GM21528 (cell line): ENCODE measurements around the gene TENT4A.

ENCODE experiments used
- ATAC-seq: cut with Tn5 transposase; IDR thresholded peaks from one replicate; pipeline ENCODE4 v1.9.1; 2021; ENCODE audit warnings: mild to moderate bottlenecking, moderate library complexity; ENCODE audit not compliant: unreplicated experiment, low FRiP score

TENT4A gene

DNA sequence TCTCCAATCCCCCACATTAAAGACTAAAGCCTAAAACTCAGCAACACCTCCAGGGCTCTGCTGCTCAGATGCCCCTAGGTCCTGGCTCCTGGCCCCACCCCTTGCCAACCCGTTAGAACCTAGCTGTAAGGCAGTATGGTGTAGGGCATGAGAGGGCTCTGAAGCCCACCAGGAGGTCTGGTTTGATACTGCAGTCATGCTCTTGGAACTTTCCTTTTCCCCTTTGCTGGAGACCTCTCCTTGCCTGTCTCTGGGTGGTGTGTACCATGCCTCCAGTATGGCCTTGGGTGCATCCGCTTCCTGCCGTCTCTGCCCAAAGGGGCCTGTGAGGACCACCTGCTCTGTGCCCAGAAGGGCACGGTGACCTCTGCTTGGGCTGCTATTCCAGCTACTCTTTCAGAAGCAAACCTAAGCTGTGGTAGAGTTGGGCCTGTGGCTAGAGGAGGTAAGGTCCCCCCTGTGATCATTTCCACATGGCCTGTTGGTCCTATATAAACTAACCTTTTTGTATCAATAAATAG is 3.5 kb downstream of the TENT4A start:
- ATAC-seq = no peak

DNA sequence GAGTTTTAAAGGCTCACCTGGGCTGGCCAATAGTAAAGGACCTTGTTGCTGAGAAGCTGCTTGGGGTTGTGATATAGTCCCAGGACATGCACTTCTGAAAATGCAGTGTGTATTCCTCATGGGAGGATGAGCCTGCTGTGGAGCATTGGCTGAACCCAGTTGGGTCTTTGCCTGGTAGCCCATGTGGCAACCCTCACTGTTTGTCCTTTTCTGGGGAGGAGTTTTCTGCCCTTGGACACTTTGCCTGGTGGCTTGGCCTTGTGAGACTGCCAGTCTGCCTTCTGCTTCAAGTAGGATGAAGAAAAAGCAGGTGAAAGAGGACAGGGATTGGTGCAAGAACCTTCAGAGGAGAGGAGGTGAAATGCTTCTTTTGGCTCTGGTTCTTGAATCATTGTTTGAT is 4.0 kb downstream of the TENT4A start:
- no peak for ATAC-seq

DNA sequence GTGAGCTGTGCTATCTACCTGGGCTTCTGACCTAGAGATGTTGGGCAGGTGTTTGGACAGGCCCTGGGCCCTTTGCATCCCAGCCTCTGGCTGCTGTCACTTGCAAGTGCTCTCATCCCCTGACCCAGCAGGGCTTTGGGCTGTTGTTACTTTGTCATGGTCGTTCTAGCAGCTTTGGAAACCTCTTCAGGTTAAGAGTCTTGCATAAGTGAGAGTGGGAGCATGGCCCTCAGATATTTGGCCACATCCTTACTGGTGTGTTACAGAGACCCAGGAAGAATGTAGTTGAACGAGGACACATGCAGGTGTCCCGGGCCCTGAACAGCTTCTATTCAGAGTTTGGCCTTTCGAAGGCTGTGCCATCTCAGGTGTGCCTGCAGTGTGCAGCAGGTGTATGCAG is 4.5 kb downstream of the TENT4A start:
- ATAC-seq = no peak

DNA sequence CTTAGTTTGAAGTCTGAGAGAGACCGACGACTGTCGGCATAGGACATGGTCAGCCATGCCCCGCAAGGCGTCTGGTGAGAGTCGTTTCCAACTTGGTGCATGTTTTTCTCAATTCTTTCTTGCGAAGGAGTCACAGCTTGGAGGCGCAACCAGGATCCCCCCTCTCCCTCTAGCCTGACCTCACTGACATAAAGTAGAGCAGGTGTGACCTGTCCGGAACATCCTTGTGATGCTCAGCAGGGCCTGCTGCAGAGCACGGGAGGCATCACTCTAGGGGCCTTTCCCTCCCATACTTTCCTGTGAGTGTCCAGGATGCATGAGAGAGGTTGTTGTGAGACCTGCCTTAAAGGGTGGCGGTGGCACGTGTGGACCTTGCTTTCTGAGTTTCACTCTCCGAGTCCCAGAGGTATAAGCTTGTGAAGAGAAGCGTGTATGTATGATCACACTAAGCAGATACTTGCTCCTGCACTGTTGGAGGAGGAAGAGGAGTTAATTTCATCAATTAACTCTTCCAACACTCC is 5.0 kb downstream of the TENT4A start:
- no peak for ATAC-seq

DNA sequence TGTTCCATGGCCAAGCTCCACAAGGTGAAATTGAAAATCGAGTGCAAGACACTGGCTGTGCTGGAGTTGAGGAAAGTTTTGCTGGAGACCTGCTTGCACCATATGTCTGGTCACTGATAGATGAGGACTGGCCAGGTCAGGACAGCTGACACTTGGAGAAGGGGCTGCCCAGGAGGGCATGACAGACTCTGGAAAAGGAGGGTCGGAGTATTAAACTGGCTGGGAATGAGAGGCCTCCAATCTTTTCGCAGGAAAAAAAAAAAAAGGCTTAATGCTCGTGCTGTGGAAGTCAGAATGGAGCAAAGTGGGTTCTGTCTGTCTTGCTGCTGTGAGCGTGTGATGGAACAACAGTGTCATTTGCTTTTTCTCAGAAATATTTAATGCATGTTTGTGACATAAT is 5.5 kb downstream of the TENT4A start:
- ATAC-seq = no peak

DNA sequence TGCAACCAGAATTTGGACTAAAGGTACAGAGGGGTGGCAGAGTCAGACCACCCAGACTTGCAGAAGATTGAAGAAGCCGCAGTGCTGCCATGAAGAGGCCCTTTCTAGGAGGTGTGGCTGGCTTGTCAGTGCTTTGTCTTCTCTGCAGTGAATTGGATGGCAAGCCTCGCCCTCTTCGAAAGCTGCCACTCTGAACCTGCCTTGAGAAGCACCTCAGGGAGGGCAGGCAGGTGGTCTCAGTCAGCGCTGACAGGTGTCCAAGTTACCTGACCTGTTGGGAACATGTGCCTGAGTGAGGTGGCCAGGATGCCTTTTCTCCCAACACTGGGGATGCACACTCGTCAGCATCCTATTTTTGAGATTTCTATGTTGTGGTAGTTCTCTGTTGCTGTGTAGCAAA is 6.2 kb downstream of the TENT4A start:
- ATAC-seq = no peak

DNA sequence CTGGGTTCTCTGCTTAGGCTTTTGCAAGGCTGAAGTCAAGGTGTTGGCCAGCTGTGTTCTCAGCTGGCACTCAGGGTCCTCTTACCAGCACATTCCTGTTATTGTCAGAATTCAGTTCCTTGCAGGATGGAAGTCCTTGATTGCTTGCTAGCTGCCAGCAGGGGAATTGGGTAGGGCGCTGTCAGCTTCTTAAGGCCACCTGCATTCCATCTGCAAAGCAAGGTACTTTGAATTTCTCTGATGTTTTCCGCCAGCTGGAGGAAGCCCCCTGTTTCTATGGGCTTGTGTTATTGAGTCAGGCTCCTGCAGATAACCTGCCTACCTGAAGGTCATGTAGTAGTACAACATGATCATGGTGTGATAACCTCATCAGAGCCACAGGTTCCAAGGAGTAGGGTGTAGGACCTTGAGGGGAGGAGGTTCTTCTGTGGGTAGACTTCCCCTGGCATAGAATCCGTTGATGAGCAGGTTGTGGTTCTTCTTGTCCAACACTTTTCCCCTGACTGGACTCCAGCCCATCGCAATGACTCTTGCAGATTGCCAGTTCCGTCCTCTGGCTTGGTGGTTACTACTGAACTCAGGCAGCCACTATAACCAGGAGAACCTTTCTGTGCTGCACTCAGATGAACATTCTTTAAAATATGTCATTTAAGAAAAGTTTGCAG is 6.8 kb downstream of the TENT4A start:
- ATAC-seq = no peak

DNA sequence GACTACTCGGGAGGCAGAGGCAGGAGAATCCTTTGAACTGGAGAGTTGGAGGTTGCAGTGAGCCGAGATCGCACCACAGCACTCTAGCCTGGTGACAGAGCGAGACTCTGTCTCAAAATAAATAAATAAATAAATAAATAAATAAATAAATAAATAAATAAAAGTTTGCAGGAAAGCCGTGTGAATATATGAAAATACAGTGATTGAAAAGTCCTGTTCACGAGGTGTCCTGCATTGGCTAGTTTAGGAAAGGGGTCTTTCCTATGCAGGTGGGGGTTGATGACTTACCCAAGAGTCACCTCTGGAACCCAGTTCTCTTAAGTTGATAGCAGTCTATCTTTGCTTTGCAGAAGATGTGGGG is 7.3 kb downstream of the TENT4A start:
- no peak for ATAC-seq

DNA sequence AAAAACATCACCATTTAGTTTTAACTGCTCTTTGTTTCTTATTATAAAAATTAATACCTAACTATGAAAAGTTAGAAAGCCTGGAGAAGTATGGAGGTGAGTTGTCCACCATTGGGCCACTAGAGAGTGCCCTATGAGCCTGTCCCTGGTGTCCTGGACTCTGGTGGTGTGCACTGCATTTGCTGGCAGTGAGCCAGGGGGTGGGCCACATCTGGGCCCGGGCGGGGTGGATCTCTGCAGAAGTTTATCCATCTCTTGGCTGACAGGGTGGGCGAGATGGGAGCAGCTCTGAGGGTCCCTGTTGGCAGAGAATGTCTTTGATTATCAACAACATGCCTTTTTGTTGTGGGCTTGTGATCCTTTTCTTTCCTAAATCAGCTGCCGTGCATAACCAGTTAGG is 8.2 kb downstream of the TENT4A start:
- ATAC-seq = no peak

DNA sequence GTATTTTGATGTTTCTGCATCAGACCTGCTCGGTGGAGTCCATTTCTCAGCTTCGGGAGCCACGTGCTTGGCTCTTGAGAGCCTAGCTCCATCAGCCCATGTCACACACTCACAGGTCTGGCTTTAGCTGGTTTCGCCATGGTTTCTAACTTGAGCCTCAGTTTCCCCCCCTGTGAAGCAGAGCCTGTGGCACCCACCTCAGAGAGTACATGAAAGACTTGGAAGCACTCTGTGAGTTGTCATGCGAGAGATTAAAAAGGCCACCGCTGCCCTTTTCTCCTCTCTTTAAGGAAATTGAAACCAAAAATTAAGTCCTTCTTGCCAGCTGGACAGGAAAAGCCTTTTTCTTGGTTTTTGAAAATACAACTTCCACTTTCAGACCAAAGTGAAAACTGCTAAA is 8.8 kb downstream of the TENT4A start:
- ATAC-seq = no peak

DNA sequence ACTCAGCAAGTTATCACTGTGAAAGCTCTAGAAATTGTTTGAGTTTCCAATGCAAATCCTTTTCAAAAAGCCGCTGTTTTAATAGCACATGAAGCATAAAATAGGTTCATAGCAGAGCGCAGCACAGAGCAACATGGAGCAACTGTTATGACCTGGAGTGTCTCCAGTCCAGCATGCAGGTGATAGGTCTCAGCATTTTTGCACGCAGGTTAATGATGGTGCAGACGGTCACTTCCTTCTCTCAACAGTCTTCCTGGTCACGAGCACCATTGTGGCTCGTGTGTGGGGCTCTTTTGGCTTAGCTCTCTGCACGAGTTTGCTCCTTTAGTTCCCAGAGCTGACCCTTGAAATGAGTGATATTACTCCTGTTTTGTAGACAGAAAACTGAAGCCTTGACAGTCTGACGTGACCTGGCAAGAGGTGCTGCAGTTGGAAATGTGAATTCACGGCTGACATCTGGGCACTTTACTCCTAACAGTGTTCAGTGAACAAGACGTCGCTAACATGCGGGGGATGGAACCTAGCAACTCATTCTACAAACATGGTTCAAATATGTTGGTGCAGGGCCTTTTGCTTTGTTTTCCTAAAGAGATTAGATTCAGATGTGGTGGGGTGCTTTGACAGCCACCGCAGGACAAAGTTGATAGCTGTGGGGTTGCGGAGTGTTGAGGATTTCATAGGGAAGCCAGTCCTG is 10.0 kb downstream of the TENT4A start:
- no peak for ATAC-seq

DNA sequence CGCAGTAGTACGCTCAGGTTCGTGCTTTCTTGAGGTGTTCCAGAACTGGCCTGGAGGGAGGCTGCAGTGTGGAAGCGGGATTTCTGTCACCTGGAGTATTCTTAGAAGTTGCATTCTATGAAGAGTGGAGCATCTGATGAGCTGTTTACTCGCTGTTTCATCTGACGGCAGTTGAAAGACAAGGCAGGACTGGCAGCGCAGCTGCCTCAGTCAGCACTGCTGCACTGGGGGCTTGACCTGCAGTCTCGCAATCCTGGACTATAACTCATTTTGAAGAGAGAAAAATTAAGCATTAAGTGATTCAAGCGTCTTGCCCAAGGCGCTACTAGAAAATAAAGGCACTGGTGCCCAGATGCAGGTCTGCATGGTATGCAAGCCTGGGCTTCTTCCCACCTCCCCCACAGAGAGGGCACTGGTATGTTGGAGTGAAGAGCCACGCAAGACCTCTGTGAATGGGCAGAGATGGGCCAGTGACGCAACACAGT is 10.6 kb downstream of the TENT4A start:
- ATAC-seq = no peak

DNA sequence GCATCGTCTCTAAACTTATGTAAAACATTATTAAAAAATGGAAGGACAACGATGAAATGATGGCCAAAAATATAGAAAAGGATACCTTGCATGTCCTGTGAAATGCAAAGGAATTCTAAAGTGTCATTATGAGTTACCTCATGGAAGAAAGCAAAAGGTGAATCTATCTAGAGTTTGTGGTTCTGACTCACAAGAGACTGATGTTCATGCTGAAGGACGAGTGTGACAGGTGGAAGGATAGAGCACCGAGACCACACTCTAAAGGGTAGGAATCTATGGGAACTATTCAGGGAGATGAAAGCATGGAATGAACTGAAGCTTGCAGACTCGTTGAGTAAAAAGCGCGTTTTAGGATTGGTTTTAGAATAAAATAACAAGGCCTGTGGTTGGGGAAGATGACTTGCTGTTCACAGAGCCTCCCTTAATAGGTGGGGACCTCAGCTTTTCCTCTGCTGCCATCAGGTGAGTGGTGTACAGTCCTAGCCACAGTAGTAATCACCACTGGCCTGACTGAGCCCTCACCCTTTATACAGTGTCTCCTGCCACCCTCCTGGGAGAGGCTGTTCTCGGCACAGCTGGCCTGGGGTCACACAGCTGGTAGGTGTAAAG is 11.2 kb downstream of the TENT4A start:
- ATAC-seq = no peak

DNA sequence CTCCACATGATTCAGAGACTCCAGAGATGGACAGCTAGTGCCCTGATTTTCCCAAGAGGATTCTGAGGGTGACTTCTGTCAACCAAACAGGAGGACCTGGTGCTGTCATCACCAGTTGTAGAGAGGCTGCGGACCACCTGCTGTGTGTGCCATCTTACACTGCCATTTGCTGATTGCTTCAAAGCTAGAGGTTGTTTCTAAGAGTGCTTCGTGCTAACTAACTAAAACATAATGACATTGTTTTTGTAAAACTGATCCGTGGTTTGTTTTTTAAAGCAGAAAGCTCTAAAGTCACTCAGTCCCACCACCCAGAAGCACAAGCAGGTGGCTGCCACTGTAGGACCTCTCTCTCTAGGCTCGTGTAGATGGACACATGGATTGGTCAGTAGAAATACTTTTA is 12.2 kb downstream of the TENT4A start:
- no peak for ATAC-seq

DNA sequence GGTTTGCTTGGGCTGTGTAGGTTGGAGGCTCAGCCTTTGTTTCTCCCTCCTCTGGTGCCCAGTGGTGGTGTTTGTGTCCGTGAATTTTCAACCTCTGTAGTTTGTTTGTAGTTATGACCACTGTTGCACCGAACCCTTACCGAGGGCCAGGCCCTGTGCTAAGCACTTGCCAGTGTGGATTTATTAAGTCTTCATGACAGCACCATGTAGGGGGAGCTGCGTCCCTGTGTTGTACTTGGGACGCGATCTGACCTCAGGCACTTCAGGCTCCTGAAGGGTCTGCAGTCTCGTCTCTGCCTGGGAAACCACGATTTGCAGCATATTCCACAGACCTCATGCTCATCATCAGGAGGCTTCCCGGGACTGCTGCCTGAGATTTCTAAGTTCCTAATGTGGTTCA is 12.8 kb downstream of the TENT4A start:
- ATAC-seq = no peak

DNA sequence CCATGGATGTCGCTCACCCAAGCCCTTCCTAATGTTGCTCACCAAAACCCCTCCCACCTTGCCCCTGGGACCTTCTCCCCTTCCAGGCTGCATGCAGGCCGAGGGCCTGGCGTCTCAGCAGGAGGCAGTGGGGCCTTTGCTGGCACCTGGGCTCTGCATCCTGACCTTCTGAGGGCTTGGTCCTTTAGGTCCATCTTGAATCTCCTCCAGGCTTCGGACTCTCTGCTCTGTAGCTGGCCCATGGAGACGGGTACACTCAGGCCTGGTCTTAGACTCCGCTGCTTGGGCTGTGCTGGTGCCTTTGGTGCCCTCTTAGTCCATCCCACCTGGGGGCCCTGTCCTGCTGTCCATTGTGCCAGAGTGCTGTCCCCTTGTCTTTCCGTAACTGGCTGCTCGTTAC is 14.0 kb downstream of the TENT4A start:
- no peak for ATAC-seq

DNA sequence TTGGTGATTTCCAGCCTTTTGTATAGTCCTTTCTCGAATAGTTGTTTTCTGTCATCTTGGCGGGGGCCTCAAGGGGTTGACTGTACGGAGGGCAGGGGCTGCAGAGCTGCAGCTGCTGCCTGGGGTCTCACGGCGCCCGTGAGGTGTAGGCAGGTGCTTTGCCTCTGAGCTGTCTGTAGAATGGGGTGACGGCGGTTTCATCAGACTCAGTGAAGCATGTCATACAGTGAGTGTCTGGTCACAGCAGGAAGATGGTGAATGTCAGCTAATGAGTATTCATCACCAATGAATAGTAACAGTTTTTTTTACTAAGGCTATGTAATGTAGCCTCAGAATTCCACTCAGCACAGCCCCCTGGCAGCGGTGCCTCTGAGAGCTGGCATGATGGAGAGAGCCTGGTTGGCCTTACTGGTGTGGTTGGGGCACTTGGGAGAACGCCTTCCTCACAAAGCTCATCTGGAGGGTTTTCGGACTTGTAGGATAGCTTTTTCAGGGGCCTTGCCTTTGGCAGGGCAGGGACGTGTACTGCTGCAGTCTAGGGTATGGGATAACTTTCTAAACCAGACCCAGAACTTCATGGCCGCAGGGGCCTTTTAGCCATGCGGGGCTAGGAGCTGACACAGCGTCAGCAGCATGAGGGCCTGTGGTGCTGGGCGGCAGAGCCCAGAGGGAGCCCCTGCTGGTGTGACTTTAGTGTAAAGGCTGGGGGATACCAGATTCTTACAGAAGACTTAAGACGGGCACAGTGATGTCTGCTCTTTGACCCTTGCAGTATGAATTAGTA is 15.0 kb downstream of the TENT4A start:
- ATAC-seq = peak; percentile 85

DNA sequence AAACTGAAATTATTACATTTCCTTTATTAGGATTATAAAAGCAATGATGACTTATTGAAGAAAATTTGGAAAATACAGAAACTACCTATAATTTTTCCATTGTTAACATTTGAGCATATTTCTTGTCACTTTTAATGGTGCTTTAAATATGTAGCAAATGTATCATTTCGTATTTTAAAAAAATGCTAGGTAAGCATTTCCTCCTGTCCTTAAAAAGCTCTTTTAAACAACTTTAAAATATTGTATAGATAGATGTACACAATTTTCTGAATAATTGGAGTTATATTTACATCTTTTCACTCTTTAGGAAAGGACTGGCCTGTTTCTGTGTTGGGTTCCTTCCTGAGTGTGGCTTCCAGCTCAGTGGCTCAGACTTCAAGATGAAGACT is 15.6 kb downstream of the TENT4A start:
- ATAC-seq = no peak

DNA sequence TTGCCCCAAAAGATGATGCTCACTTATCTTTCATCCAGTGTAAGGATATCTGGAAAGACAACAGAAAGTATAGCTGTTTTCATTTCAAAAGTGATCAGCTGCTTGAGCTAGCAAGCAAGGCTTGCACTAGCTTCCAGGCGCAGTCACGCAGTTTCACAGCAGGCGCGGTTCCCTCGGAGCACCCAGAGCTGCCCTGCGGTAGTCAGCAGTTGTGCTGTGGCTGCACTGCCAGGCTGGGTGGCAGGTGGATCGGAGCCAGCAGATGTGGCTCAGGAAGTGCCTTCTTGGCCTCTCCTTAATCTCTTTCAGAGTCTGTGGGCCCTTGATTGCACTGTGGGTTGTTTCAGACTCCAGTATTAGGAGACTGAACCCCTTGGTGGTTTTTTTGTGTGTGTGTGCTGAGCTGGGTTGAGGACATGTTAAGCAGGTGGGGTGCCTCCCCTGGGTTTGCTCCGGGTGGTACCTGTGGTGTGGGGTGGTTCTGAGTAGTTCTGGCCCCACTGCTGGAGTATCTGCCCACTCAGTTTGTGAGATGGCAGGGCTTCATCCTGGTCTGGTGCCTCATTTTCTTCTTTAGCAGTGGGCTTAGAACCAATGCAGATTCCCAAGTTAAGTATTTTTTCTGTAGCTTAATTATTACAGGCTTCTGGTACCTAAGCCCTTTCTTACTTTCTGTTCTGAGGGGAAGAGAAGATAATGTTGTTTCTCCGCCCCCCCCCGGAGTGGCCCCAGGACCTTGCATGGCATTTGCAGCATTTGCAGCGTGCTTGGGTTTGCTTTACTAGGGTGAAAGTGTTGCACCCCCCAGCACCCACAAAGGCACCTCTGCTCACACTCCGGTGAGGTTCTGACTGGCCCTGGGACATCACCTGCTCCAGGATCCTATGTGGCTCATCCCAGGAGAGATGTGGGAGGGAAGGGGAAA is 16.4 kb downstream of the TENT4A start:
- no peak for ATAC-seq

DNA sequence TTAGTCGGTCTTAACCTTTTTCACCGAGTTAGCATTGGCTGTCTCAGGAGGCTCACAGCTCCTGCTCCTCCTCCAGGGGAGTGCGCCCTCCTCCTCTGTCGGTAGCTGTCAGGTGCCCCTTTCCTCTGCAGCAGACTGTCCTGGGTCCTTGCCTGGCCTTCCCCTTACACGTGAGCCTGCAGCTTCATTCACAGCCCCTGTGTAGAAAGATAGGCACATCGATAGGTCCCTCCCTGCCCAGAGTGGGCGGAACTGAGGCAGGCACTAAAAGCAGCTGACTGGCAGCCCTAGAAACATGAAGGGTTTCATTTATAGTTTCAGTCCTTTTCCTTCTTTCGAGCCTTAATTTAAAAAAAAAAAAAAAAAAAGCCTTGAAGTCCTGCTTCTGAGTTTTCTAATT is 17.2 kb downstream of the TENT4A start:
- ATAC-seq = no peak
